NCI-H748 (cell line): Measurements from ENCODE around the gene COPG2.
"Not testable (repeated sequence)": the region's sequence is repeated elsewhere in the genome, so short reads cannot be mapped to it uniquely, and the experiment has no call there.

Experiments
- DNase-seq: peaks from one replicate; lab custom pipeline; 2025; ENCODE audit not compliant: unreplicated experiment; lab: John Stamatoyannopoulos, UW

Gene COPG2

GRCh38 chr7:130654850-130655249 is 13.7 kb downstream of the COPG2 start:
- DNase-seq: no peak

DNA sequence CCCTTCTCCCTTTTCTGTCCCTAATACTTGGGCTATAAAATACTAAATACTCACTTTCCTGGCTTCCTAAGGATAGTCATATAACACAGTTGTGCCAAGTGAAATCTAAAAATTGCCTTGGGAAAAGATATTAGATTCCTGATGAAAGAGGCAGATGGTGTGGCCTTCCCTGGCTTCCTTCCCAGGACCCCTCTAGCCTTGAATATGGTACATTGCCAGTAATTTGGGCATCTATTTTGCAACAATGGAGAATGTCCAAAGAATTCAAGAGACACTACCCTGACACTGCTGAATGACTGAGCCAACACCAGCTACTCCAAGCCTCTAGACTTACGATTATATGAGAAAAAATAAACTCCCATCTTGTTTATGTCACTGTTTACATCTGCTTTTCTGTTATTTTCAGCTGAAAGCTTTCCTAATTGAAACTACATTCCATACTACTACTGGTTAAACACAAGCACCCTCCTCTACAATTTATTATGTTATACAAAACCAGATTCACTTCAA is 17.9 kb downstream of the COPG2 start:
- no peak for DNase-seq

DNA sequence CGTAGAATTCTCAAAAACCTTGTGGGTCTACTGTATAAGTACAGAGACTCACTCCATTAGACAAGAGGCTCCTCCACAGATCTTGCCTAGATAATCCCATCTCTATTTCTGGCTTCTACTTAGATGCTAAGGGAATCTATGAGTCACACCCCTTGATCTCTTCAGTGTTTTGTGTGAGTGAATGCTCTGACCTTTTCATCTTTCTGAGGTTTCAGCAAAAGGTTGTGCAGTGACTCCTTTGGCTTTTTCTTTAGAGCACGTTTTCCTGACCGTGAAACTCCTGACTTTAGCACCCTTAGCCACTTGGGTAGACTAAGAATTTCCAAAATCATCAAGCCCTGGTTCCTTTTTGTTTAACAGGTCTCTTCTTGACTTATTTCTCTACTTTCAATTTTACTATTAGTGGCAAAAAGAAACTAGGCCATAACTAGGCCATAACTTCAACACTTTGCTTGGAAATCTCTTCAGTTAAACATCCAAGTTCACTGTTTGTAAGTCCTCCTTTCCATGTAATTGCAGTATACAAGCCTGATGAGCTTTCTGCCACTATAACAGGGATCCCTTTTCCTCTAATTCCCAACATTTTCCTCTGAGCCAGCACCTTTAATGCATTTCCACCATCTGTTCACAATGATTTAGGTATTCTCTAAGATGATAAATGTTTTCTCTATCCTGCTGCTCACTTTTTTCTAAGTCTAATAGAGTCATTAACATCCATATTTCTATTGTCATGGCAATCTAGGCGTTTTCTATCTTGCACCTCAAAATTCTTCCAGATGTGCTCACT is 19.4 kb downstream of the COPG2 start:
- no peak for DNase-seq

DNA sequence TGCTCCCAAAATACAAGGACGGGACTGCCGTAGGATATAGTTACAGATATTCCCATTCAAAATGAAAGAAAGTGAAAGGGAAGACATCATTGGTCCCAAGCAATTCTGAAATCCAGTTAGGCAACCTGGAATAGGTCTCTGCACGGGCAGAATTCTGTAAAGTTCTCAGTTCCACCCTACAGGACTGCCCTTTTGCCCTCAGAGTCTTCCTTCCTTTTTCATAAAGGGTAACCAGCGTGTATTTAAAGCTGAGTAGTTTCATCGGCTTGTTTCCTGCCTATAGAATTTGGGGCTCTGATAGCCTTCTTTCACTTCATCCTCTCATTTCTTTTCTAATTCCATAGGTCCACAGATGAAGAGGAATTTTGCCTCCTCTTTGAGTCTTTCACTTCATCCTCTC is 20.0 kb downstream of the COPG2 start:
- no peak for DNase-seq

DNA sequence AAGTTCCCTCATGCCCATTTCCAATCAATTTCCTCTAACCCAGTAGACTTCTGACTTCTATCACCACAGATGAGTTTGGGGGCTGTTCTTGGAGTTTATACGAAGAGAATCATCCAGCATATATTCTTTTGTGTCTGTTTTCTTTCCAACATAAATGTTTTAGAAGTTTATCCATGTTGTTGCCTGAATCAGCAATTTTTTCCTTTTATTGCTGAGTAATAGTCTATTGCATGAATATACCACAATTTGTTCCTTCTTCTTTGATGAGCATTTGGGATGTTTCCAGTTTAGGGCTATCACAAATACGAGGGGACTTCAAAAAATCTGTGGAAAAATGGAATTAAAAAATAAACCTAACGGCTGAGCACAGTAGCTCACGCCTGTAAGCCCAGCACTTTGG is 26.2 kb downstream of the COPG2 start:
- no peak for DNase-seq

- DNase-seq: no peak
Measured at GRCh38 chr7:130641497-130641896, 27.1 kb downstream of the COPG2 start.

DNA sequence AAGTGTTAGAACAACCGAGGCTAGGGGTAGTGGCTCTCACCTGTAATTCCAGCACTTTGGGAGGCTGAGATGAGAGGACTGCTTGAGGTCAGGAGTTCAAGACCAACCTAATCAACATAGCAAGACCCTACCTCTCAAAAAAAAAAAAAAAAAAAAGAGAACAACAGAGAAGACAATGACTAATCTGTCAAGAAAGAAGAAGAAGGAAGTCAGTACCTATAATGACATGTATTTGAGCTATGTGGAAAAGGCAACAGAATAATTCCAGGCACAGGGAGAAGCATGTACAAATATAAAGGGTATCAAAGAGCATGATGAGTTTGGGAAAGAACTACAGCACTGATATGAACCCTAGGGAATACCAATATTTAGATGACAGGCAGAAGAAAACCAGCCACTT is 27.5 kb downstream of the COPG2 start:
- DNase-seq: no peak

DNA sequence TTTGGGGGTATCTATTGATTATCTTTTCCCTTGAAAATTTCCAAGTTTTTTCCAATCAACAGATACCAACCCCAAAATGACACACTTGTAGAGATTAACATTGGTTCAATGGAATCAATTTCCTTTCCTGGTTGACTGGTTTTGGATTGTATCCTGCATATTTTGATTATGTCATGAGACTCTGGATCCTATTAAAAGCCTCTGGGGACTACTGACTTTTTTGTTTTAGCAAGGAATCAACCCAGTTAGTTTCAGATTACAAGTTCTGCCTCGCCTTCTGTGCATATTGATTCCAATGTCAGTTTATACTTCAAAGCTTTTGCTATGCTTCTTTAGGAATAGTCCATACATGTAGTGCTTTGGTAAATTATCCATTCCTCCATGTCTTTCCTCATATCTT is 29.2 kb downstream of the COPG2 start:
- no peak for DNase-seq

GRCh38 chr7:130632111-130632510 is 36.4 kb downstream of the COPG2 start:
- DNase-seq: no peak

DNA sequence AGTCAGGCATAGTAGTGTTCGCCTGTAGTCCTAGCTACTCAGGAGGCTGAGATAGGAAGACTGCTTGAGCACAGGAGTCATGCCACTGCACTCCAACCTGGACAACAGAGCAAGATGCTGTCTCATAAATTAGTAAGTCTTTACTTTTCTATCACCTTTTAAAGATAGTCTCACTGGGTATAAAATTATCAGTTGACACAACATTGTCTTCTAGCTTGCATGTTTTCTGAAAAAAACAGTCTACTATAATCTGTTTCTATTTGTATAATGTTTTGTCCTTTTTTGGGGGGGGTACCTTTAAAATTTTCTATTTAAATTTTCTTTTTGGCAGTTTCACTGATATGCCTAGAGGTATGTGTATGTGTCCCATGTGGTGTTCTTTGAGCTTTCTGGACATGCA is 39.6 kb downstream of the COPG2 start:
- no peak for DNase-seq

DNA sequence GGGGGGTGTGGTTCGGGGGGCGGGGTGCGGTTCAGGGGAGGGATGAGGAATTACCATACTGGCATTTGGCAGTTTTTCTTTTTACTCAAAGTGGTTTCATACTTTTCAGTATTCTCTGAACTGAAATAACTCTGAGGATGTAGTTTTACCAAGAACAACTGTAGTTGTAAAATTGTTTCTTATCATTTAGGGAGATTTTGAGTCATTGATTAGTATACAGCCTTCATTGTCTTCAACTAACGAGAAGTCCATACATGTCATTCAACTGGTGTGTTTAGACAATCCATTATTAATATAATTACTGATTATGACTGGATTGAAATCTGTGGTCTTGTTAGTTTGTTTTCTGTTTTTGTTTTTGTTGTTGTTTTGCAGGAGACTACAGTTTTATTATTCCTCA is 40.8 kb downstream of the COPG2 start:
- DNase-seq: no peak

GRCh38 chr7:130622866-130623265 is 45.7 kb downstream of the COPG2 start:
- DNase-seq: no peak

DNA sequence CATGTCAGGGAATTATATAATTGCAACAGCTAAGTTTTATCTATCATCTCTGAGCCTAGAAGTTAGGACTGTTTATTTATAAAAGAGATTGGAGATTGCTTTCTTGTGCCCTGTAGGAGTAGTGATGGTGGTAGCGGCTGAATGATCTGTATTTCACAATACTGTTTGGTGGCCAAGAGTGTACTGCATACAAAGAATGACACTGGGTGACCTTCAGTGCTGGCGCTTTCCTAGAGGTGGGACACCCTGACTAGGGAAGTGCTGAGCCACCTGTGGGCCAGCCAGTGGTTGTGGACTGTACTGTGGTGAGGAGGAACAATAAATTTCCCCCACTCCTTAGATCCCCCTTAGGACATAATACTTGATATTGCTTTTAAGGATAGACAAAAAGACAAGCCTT is 53.0 kb downstream of the COPG2 start:
- no peak for DNase-seq

DNA sequence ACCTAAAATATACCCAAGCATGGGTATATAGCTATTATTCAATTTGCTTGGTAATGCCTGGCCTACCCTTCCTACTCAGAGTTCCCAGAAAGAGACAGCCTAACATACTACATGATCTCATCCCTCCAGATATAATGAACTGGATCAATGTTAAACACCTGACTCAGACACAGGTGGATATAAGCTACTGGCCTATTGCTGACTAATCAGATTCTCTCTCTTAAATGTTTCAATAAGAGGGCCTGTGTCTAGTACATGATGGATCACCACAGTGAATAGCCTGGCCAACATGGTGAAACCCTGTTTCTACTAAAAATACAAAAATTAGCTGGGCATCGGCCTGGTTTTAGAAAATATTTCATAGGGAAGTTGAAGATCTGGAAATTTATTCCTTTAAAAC is 54.1 kb downstream of the COPG2 start:
- DNase-seq: no peak

DNA sequence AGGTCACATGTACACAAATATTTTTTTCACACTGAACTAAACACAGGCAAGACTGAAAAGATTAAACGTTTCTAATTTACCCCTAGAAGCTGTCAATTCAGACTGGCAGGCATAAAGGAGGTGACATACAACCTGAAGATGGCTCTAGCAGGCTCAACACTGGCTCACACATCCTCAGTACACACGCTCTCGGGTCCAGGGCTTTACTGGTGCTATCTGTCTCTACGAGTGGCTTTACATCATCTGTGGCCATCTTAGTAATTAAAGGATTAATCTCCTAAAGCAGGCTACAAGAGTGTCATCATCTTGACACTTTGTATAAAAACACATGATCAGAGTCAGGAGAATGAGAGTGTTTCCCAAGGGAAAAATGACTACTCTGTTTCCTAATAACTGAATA is 57.3 kb downstream of the COPG2 start:
- DNase-seq: no peak

DNA sequence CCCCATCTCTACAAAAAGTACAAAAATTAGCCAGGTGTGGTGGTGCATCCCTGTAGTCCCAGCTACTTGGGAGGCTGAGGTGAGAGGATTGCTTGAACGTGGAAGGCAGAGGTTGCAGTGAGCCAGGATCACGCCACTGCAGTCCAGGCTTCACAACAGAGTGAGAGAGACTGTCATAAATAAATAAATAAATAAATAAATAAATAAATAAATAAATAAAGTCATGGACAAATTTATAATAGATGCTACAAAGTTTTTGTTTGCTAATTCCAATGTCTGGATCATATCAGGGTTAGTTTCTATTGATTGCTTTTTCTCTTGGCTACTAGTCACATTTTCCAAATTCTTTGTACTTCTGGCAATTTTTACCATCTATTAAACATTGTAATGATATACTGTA is 61.5 kb downstream of the COPG2 start:
- not testable (repeated sequence) for DNase-seq

DNA sequence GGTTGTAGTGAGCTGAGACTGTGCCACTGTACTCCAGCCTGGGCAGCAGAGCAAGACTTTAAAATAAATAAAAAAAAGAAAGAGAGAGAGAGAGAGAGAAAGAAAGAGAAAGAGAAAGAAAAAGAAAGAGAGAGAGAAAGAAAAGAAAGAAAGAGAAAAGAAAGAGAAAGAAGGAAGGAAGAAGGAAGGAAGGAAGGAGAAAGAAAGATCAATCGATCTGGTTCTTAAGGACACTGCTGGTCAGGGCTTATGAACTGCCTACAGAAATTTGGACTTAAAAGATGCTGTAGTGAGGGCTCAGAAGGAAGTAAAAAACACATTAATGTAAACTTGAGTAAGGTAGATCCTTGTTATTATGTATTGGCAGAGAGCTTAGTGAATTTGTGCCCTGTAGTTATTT is 62.4 kb downstream of the COPG2 start:
- no peak for DNase-seq

GRCh38 chr7:130598056-130598455 is 70.5 kb downstream of the COPG2 start:
- peak; percentile 22 for DNase-seq

- no peak for DNase-seq
Measured at GRCh38 chr7:130595986-130596385, 72.6 kb downstream of the COPG2 start.

DNA sequence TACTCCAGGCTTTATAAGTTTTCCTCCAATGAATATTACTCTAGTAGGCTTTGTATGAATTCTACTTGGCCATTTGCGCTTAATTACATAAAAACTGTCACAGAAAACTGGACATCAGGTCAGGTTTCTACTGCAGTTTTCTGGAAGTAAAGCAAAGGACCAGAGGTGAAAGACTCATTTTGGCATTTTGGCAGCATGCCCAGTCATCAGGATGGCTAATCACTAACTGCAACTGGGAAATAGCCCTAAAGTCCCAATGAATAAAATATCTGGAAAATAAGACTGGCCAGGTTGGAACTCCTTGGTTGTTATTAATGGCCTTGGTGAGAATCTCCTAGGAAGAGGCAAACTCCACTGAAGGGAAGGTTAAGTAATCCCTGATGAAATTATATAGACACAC is 75.5 kb downstream of the COPG2 start:
- peak; percentile 56 for DNase-seq

DNA sequence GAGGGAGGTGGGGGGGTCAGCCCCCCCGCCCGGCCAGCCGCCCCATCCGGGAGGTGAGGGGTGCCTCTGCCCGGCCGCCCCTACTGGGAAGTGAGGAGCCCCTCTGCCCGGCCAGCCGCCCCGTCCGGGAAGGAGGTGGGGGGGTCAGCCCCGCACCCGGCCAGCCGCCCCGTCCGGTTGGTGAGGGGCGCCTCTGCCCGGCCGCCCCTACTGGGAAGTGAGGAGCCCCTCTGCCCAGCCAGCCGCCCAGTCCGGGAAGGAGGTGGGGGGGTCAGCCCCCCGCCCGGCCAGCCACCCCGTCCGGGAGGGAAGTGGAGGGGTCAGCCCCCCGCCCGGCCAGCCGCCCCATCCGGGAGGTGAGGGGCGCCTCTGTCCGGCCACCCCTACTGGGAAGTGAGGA is 77.1 kb downstream of the COPG2 start:
- not testable (repeated sequence) for DNase-seq

GRCh38 chr7:130585932-130586331 is 82.6 kb downstream of the COPG2 start:
- DNase-seq: not testable (repeated sequence)

DNA sequence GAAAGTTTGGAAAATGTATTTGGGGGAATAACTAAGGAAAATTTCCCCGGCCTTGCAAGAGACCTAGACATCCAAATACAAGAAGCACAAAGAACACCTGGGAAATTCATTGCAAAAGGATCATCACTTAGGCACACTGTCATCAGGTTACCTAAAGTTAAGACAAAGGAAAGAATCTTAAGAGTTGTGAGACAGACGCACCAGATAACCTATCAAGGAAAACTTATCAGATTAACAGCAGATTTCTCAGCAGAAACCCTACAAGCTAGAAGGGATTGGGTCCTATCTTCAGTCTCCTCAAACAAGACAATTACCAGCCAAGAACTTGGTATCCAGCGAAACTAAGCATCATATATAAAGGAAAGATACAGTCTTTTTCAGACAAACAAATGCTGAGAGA is 93.4 kb downstream of the COPG2 start:
- DNase-seq: not testable (repeated sequence)
